ENCODE results near the gene TRIP4. TPM values are rescaled to one million over a fixed set of nuclear protein-coding genes. Genes with fewer than 3 reads are reported as not detected.

Gene TRIP4
- total RNA-seq, 1 donor from 2014 or later: 46.1 TPM

DNA sequence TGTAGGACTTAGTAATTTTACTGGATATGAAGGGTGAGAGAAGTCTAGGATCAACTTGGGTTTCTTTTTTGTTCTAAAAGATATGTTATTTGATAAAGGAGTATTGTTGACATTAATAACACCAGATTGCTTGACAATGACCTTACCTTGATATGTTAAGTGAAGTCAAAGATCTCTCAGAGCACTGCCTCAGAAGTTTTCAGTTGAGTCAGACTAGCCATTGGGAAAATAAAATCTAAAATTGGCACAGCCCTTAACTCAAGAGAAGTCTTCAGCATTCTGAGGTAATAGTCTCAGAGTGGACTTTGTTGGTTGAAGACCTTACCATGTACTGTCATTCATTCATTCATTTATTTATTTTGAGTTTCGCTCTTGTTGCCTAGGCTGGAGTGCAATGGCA, 50.3 kb downstream of the TRIP4 start:
- no peak overlapping the region for H3K4me3 Mint-ChIP-seq (ENCODE audit: unreplicated experiment)
- no peak overlapping the region for H3K27ac Mint-ChIP-seq (ENCODE audit: unreplicated experiment)
- H3K36me3 Mint-ChIP-seq (ENCODE audit: low read depth, unreplicated experiment): peaks cover 21% of the 10 kb centered on the region
- DNase-seq (ENCODE audit: low spot score): no peak
- H3K27me3 Mint-ChIP-seq (ENCODE audit: unreplicated experiment): no peaks in the 10 kb centered on the region
- TF ChIP-seq, protein P1, sequence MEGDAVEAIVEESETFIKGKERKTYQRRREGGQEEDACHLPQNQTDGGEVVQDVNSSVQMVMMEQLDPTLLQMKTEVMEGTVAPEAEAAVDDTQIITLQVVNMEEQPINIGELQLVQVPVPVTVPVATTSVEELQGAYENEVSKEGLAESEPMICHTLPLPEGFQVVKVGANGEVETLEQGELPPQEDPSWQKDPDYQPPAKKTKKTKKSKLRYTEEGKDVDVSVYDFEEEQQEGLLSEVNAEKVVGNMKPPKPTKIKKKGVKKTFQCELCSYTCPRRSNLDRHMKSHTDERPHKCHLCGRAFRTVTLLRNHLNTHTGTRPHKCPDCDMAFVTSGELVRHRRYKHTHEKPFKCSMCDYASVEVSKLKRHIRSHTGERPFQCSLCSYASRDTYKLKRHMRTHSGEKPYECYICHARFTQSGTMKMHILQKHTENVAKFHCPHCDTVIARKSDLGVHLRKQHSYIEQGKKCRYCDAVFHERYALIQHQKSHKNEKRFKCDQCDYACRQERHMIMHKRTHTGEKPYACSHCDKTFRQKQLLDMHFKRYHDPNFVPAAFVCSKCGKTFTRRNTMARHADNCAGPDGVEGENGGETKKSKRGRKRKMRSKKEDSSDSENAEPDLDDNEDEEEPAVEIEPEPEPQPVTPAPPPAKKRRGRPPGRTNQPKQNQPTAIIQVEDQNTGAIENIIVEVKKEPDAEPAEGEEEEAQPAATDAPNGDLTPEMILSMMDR (IDR thresholded peaks at IDR 0.05; ENCODE audit: unreplicated experiment): no peak
- H3K9me3 Mint-ChIP-seq (ENCODE audit: unreplicated experiment): no peaks in the 10 kb centered on the region
- H3K4me1 Mint-ChIP-seq (ENCODE audit: unreplicated experiment): peaks cover 7% of the 10 kb centered on the region

DNA sequence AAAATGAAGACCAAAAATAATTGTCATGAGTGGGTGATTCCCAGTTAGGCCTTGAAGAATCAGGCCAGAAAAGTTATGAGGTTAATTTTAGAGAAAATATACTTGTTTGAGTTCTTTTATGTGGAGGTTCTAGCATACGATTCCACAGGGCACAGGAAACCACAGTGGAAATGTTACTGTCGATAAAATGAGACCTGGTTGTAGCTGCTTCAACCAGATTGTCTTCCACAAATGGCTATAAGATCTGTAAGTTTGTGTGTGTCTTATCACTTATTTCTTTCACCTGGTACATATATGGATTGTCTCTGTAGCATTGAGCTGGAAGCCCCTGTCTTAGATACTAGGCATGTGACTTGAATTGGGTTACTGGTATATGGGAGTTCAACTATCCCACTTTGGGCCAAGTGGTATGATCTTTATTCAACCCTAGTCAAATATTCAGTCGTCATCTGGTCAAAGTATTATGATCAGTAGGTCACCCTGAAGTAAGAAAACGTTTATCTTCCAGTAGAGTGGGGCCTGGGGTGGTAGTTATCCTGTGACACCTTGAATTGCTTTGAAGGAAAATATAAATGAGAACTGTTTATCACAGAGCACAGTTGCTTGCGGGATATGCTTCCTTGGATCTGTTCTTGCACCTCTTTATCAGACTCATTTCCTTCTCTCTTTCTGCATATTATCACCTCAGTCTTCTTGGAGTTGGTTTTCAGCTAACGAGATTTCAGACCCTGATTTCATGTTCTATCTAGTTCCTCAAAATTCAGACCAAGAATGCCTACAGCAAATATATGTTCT, 51.2 kb downstream of the TRIP4 start:
- TF ChIP-seq, protein P1 (IDR thresholded peaks at IDR 0.05; ENCODE audit: unreplicated experiment): no peak
- H3K4me3 Mint-ChIP-seq (ENCODE audit: unreplicated experiment): no peak overlapping the region
- peaks cover 17% of the 10 kb centered on the region for H3K36me3 Mint-ChIP-seq (ENCODE audit: low read depth, unreplicated experiment)
- DNase-seq (ENCODE audit: low spot score): no peak
- H3K9me3 Mint-ChIP-seq (ENCODE audit: unreplicated experiment): no peaks in the 10 kb centered on the region
- H3K27me3 Mint-ChIP-seq (ENCODE audit: unreplicated experiment): no peaks in the 10 kb centered on the region
- no peak overlapping the region for H3K27ac Mint-ChIP-seq (ENCODE audit: unreplicated experiment)
- peaks cover 7% of the 10 kb centered on the region for H3K4me1 Mint-ChIP-seq (ENCODE audit: unreplicated experiment)

DNA sequence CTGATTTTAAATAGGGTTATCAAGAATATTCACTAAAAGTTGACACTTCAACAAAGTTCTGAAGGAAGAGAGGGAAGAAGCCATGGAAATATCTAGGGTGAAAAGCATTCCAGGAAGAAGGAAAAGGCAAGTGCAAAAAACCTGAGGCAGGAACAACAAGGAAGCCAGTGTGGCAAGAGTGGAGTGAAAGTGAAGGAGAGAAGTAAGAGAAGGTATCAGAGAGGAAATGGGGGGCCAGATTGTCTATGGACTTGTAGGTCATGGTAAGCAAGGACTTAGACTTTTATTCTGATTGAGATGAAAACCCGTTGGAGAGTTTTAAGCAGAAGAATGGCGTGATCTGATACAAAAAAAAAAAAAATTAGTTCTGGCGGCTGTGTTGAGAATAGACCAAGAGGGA, 54.2 kb downstream of the TRIP4 start:
- DNase-seq (ENCODE audit: low spot score): no peak
- H3K36me3 Mint-ChIP-seq (ENCODE audit: low read depth, unreplicated experiment): peaks cover 12% of the 10 kb centered on the region
- no peaks in the 10 kb centered on the region for H3K9me3 Mint-ChIP-seq (ENCODE audit: unreplicated experiment)
- TF ChIP-seq, protein P1 (IDR thresholded peaks at IDR 0.05; ENCODE audit: unreplicated experiment): no peak
- no peak overlapping the region for H3K27ac Mint-ChIP-seq (ENCODE audit: unreplicated experiment)
- no peaks in the 10 kb centered on the region for H3K27me3 Mint-ChIP-seq (ENCODE audit: unreplicated experiment)
- H3K4me1 Mint-ChIP-seq (ENCODE audit: unreplicated experiment): peaks cover 5% of the 10 kb centered on the region
- peak overlapping the region; percentile 21 for H3K4me3 Mint-ChIP-seq (ENCODE audit: unreplicated experiment)

DNA sequence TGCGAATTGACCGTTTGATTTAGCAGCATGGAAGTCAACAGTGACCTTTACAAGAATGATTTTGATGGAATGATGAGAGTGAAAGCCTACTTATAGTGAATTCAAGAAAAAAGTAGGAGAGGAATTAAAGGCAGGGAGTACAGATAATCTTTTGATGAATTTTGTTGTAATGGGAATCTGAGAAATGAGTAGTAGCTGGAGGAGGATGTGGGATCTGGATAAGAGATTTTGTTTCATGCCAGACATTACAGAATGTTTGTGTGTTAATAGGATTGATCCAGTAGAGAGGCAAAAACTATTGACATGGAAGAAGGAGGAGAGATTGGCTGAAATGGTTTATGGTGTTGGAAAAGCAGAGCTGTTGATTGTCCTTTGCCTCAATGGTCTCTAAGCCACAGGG, 55.4 kb downstream of the TRIP4 start:
- H3K27me3 Mint-ChIP-seq (ENCODE audit: unreplicated experiment): no peaks in the 10 kb centered on the region
- no peak overlapping the region for H3K27ac Mint-ChIP-seq (ENCODE audit: unreplicated experiment)
- TF ChIP-seq, protein P1 (IDR thresholded peaks at IDR 0.05; ENCODE audit: unreplicated experiment): no peak
- H3K4me3 Mint-ChIP-seq (ENCODE audit: unreplicated experiment): no peak overlapping the region
- DNase-seq (ENCODE audit: low spot score): no peak
- H3K4me1 Mint-ChIP-seq (ENCODE audit: unreplicated experiment): peaks cover 5% of the 10 kb centered on the region
- no peaks in the 10 kb centered on the region for H3K9me3 Mint-ChIP-seq (ENCODE audit: unreplicated experiment)
- H3K36me3 Mint-ChIP-seq (ENCODE audit: low read depth, unreplicated experiment): peaks cover 14% of the 10 kb centered on the region
